ENCODE results near the gene ANO1.

The ANO1 gene

DNA sequence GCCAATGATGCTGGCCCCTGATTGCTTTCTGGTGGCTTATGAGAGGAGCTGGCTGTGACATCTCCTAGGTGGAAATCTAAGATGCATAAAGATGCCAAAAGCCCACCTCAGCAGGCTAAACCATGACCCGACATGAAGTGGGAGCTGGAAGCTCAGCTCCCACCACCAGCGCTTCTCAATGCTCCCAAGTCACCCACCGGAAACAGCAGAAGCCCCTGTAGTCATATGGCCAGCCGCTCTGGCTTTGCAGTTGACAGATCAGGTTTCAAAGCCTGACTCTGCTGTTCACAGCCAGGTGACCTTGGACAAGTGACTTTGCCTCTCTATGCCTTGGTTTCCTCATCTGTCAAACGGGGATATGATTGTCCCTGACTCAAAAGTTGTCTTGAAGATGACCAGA is 29.1 kb upstream of the ANO1 start:
- in situ Hi-C loops (cut with MboI; ENCODE audit: low sequenced_read_pairs), result no loop called here

DNA sequence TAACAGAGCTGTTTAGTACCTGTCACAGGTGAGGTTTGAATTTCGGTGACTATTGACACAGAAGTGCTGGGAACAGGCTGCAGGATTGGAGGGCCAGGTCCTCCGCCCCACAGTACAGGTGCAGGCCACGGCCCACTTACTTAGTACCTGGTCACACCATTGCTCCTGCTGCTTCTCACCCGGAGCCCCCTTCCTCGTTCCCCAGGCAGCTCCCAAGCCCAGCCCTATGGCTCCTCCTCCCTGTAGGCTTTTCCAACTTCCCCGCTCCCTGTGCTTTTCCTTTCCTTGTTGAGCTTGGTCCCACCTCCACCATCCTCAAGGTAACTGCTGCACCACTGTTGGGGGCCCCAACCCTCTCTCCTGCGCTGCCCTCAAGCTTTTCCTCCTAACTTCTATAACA is 27.9 kb upstream of the ANO1 start:
- in situ Hi-C loops (cut with MboI; ENCODE audit: low sequenced_read_pairs), result no loop called here

DNA sequence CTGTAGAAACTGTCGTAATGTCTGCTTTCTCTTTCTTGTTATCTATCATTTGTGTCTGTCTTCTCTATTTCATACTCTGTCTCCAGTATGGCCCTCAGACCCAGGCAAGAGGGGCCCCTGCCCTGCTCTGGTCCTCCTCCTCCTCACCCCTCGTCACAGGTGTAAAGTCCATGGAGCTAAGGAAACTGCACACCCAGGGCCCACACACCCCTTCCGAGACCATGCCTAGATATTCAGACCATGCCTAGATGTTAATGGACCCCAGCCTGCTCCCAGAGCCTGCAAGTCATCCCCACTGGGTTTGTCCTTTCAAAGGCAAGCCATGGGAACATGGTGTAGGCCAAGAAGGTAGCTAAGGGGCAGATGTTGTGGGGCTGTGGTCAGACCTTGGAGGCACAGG is 24.1 kb upstream of the ANO1 start:
- in situ Hi-C loops (cut with MboI; ENCODE audit: low sequenced_read_pairs), result no loop called here

DNA sequence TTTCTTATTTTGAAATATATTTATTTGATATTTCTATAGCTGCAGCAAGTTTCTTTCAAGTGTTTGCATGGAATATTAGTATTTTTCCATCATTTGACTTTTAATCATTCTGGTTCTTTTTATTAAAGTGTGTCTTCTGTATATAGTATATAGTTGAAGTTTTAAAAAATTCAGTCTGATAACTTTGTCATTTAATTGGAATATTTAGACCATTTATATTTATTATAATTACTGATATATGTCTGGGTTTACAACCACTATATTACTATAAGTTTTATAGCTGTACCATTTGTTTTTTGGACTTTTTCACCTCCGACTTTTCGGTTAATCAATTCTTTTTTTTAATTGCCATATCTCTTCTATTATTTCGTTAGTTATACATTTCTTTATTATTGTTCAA is 22.7 kb upstream of the ANO1 start:
- in situ Hi-C loops (cut with MboI; ENCODE audit: low sequenced_read_pairs), result no loop called here

DNA sequence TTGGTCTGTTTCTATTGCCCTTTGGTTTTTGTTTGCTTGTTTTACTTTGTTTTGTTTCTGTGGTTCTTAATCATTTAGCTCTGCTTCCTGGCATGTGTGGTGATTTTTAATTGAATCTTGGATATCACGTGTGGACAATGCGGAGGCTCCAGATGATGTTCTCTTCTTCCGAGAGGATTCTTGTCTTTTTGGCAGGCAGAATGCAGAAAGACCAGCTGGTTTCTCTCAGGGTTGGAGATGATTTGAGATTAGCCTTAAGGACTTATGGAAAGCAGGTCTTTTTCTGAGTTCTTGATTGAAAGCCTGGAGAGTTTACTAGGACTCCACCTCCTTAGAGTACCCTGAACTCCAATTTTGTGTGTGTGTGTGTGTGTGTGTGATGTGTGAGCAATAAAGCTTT is 21.0 kb upstream of the ANO1 start:
- in situ Hi-C loops (cut with MboI; ENCODE audit: low sequenced_read_pairs), result no loop called here

DNA sequence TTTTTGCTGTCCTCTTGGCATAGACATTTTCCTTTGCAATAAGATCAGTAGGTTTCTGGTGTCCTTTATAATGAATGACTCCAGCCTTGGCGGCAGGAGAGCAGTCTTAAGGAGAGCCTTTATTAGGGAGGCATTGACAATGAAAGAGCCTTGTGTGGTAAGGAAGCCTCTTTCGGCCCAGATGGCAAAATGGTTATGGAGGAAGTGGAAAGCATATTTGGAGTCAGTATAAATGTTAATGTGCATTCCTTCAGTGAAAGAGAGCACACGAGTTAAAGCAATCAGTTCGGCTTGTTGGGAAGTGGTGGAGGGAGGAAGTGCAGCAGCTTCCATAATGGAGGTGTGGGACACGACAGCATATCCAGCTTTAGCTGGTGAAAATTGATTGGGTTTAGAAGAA is 18.1 kb upstream of the ANO1 start:
- in situ Hi-C loops (cut with MboI; ENCODE audit: low sequenced_read_pairs), result no loop called here

DNA sequence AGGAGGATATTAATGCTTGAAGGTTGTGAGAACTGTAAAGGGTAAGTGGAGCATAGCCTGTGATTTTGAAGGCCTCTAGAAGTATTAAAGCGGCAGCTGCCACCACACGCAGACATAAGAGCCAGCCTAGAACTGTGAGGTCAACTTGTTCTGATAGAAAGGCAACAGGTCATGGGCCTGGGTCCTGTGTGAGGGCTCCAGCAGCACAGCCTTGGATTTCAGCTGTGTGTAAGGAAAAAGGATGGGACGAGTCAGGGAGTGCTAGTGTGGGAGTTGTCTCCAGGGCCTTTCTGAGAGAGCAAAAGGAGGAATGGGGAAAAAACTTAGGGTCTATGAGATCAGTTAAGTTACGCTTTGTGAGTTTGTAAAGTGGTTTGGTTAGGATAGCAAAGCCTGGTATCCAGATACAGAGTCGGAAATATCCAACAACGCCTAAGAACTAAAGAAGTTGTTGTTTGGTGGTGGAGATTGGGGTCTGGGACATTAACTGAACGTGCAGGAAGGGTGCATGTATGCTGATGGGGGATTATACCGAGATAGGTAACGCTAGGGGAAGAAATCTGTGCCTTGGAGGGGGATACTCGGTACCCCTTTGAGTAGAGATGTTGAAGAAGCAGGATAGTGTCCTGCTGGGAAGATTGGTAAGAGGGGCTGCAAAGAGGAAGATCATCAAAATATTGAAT is 17.4 kb upstream of the ANO1 start:
- in situ Hi-C loops (cut with MboI; ENCODE audit: low sequenced_read_pairs), result no loop called here

DNA sequence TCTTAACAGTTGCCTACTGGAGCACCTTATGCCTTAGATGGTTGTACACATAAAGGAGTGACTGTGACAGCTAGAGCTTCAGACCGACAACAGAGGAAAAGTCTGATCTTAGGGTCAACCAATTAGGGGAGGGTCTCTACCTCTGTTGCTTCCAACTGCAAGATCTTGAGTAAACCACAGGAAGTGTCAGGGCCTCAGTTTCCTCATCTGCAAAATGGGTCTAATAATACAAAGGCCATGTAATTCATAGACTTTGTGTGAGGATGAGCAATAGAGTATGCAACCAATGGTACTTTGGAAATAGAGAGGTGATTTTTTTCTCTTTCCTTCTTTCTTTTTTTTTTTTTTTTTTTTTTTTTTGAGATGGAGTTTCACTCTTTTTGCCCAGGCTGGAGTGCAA is 16.4 kb upstream of the ANO1 start:
- in situ Hi-C loops (cut with MboI; ENCODE audit: low sequenced_read_pairs), result no loop called here

DNA sequence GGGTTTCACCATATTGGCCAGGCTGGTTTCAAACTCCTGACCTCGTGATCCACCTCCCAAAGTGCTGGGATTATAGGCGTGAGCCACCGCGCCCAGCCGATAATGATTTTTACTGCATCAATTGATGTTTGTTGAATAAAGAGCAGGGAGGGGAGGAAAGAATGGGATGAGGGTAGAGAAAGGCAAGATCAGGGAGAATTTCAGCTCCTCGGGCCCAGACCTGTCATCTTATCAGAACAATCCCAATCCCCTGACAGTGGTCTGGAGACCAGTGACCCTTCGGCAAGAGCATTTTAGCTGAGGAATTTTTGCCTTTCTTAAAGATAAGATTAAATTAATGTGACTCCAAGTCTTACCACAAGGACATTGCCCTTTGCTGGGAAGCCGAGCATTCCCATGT is 15.0 kb upstream of the ANO1 start:
- in situ Hi-C loops (cut with MboI; ENCODE audit: low sequenced_read_pairs), result no loop called here

DNA sequence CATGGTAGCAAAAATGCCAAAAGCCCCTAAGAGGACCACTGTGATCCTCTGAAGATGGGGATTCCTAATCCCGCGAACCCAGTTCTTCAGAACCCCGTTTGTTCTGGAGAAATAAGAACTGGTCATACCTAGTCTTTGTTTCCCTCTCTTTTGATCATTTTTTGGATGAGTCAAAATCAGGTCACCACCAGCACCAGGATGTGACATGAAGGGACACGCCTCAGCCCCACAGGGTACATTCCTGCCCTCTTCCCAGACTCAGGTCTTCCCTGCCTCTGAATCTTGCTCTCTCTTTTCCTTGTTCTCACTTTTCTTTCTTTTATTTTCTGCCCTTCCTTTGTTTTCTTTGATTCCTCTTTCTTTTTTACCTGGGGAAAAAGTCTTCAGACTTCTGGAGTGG is 14.6 kb upstream of the ANO1 start:
- in situ Hi-C loops (cut with MboI; ENCODE audit: low sequenced_read_pairs), result no loop called here

DNA sequence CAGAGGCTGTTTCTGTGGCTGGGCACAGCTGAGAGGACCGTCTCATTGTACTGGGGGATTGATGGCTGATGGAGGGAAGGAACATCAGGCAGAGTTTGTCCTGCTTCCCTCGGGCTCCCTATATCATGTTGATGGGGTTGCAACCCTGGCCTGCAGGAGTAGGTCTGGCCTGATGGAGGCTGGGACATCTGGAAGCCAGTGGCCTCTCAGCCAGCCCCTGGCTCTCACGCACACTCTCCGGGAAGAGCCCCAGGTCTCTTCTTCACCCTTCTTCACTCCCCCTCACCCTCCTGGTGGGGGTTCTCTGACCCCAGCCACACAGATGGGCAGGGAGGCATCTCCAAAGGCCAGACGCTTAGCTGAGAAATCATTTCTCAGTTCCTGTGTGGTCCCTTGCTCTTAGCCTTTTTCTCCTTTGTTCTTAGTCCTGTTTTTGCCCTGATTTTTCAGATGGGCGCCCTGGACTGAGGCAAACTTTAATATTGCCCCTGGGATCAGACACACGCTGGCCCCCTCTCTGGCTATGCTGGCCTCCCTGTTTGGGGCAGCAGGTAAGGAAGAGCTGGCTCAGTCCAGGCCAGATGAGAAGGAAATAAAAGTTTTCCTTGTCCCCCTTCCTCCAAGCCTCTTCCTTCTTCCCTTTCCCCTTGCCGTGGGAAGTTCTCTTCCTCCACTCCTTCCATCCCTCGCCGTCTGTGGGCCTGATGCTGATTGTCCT is 13.9 kb upstream of the ANO1 start:
- in situ Hi-C loops (cut with MboI; ENCODE audit: low sequenced_read_pairs), result no loop called here

DNA sequence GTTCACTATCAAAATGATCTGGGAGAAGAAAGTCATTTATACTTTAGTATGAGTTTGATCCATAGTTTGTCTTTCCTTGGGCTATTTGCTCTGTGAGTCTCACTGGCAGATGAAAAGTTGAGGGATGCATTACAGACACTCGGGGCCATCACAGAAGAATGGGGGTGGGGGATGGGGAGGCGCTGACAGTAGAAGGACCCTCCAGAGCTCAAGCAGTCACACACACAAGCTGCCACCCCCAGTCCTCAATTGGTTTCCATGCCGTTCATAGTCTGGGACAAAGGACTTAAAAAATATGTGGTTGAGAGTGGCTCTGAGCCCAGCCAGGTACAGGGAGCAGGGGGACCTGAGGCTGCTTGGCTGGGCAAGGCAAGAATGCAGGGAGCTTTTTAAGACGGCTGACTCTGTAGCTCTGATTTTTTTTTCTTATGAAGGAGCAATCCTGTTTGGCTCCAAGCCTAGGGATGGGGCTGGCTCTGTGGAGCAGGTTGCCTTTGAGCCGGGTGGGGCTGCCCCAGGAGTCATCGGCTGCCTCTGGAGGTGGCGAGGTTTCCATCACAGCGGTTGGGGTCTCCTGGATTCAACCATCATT is 13.3 kb upstream of the ANO1 start:
- in situ Hi-C loops (cut with MboI; ENCODE audit: low sequenced_read_pairs), result no loop called here

DNA sequence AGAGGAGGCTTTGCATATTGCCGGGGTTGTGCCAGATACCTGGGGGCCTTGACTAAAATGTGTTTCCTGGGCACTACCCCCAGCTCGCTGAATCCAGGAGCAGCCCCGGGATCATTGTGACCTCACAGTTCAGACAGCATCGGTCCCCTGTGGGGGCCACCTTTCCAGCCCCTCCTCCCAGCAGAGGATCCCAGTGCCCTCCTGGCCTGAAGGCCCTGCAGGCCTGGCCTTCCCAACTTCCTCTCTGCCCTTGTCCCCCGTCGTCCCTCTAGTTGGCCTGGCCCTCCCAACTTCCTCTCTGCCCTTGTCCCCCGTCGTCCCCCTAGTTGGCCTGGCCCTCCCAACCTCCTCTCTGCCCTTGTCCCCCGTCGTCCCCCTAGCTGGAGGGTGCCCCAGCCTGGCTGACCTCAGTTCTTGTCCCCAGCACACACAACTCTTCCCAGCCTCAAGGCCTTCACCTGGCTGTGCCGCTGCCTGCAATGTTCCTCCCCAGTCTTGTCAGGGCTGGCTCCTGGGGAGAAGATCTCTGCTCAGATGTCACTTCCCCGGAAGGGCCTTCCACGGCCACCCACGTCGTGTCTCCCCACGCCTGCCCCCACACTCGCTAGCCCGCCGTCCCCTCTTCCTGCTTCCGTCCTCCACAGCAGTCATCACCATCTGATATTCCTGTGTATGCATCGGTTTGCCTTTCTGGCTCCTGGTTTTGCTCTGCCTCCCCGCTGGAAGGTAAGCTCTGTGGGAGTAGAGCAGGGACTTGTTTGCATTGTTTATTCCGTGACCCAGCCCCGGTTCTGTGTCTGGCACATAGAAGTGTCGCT is 12.6 kb upstream of the ANO1 start:
- in situ Hi-C loops (cut with MboI; ENCODE audit: low sequenced_read_pairs), result no loop called here

DNA sequence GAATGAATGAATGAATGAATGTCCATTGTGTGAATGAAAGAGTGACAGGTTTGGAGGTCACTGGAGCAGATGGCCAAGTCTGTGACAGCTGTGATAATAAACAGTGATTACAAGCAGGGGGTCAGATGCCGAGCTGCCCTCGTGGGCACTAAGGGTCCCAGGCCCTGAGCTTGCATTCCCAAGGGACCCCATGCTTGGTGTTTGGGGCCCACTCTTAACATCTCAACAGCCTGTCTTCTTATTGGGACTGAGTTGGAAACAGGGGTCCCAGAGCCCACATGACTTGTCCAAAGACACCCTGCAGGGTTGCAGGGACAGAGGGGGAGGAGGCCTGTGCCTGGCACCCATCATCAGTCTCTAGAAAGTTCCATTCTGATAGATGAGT is 12.0 kb upstream of the ANO1 start:
- in situ Hi-C loops (cut with MboI; ENCODE audit: low sequenced_read_pairs), result no loop called here

DNA sequence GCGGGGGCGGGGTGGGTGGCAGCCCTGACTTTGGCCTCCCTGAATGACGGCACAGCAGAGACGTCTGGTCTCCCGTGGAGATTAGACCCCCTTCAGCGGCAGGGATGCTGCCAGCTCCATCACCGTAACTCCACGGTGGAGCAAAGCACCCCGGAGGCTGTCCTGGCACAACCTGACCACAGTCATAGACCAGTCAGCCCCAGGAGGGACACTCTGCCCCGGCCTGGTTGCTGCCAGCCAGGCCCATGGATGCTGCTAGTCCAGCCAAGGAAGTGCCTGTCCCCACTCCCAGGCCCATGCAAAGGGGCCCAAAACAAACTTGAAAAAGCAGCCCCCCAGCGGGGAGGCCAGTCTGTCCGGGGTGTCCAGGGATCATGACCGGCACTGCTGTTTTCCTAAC is 11.5 kb upstream of the ANO1 start:
- in situ Hi-C loops (cut with MboI; ENCODE audit: low sequenced_read_pairs), result no loop called here

DNA sequence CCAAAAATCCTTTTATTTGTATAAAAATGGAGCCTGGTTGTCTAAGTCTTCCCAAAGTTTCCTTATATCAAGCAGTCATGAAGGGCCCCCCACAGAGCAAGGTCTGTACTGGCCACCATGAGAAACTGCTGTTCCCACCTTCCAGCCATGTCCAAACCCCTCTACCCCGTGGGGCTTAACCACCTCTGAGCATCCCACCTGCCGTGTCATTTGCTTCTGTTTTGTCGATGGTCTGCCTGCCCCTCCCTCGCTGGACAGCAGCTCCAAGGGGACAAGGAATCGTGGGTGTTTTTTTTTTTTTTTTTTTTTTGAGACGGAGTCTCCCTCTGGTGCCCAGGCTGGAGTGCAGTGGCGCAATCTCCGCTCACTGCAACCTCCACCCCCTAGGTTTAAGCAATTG is 11.1 kb upstream of the ANO1 start:
- in situ Hi-C loops (cut with MboI; ENCODE audit: low sequenced_read_pairs), result no loop called here

DNA sequence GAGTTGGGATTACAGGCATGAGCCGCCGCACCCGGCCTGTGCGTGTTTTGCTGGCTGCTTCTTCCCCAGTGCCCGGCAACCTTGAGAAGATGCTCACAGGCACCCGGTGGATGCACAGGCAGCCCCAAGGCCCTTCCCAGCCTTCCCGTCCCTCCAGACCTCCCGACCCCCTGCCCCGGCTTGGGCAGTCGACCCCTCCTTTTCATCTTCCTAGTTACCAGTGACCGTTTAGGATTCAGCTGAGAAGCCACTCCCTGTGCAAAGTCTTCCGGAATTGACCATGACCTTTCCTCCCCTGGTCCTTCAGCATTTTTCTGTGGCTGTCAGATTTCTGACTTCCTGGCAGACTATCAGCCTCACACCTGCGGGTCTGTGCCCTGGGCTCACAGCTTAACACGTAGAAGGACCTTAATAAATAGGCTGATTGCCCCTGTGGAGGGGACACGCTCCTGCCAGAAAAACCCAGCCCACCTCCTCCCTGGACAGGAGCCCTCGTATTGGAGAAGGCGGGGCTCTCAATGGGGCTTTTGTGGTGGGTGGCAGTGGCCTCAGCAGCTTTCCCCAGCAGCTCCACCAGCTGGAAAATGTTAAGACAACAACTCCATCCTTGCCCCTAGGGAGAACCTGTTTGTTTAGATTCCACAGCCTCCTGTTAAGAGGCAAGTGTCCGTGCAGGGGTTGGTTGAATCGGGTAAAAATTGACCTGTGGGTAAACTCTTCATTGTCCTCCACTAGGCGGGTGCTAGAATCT is 10.4 kb upstream of the ANO1 start:
- in situ Hi-C loops (cut with MboI; ENCODE audit: low sequenced_read_pairs), result no loop called here

DNA sequence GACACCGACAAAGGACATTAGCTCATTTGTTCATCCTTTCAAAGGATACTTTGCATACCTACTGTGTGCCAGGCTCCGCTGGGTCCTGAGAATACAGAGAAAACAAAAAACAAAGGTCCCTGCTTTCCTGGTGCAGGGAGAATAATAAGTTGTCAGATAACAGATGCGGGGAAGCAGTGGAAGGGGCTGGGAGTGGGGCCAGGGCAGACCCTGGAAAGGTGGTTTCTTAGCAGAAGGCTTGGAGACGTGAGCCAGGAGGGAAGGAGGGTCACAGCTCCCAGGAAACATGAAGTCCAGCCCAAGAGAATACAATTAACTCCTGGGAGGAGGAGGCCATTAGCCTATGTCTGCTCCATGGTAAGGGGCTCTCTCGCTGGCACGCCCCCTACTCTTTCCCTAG is 9.8 kb upstream of the ANO1 start:
- in situ Hi-C loops (cut with MboI; ENCODE audit: low sequenced_read_pairs), result no loop called here

DNA sequence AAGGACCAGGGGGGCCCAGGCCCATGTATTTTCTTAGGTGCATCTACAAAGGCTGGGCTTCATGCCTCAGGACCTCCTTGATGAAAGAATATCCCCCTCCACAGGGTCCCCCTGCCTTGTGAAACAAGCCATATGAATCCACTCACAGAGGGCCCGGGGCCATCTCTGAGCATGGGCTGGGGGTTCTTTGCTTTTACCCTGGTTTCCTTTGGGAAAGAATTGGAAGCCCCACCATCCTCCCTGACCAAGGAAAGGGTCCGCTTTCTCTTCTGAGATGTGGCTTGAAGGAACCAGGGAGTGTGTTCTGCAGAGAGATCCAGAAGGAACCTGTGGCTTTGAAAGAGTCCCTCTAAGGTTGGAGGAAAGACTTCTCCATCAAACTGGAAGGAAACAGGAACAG is 9.2 kb upstream of the ANO1 start:
- in situ Hi-C loops (cut with MboI; ENCODE audit: low sequenced_read_pairs), result no loop called here

DNA sequence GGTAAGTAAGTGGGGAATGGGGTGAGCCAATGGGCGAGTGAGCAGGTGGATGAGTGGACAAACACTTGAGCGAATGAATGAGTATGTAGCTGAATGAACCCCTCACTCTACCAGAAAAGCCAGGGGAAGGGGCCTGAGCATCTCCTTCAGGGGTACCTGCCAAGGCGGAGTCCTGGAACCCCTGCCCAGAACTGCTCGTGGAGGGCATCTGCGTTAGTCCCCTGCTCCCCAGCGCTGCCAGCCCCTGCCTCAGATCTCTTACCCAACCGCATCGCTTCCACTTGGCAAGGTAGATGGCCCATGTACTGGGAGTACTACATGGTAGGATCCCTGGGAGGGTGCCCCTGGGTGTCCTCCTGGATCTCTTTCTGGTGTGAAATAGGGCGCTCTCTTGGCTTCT is 7.4 kb upstream of the ANO1 start:
- in situ Hi-C loops (cut with MboI; ENCODE audit: low sequenced_read_pairs), result no loop called here

DNA sequence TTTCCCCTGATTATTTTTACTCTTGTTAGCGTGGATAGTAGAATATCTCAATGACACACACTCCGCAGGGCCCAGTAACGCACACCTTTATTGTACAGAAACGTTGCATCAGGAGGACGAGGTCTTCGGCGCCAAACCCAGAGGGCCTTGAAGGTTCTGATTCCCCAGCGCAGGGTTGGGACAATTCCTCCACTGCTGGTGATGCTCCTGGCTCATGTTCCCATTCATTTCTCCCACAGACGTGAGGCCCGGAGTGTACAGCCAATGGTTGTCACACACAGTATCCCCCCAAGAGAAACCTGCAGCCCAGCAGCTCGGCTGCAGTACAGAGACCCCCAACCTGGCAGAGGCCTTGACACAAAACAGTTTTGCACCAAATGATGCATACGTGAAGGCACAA is 6.1 kb upstream of the ANO1 start:
- in situ Hi-C loops (cut with MboI; ENCODE audit: low sequenced_read_pairs), result no loop called here

Data from hTERT RPE-1 (cell line).